Right kidney (tissue), 1 donor: ENCODE measurements around the gene KIR3DL3.
"Not testable (repeated sequence)": the region's sequence is repeated elsewhere in the genome, so short reads cannot be mapped to it uniquely, and the experiment has no call there.

Source experiments
- DNase-seq: peaks from one replicate; pipeline ENCODE4 v3.0.0-alpha.2; 2016

Gene KIR3DL3

GRCh38 chr19:54782916-54783315, 58.7 kb downstream of the KIR3DL3 start:
- not testable (repeated sequence) for DNase-seq
